A549 (cell line): ENCODE results near the gene CILP. TPM values are rescaled to one million over a fixed set of nuclear protein-coding genes. Genes with fewer than 3 reads are reported as not detected.

Experiments
- ATAC-seq, 2 experiments: fragments of 200-7000 bp in 1 of 2; fragments of >200 bp in 1 of 2; cut with Nextera tagmentation in 1 of 2; cut with Tn5 transposase in 1 of 2; 3 replicates each; pipeline versions ENCODE4 v1.8.0 to v1.9.1; 2018 to 2020; ENCODE audit warnings: mild to moderate bottlenecking in 1 of 2, moderate library complexity in 1 of 2
- CTCF ChIA-PET: fragments of 300-600 bp; sonication (Branson Sonifier 250); formaldehyde crosslinking; extraction: SDS; loops from one replicate; lab custom pipeline; 2021; ENCODE audit warnings: antibody characterized with exemption, inconsistent platforms; lab: Yijun Ruan, JAX
- POLR2A ChIA-PET: fragments of 350-600 bp; formaldehyde crosslinking; extraction: SDS; loops from one replicate; lab custom pipeline; 2021; ENCODE audit warnings: antibody characterized with exemption, inconsistent platforms; lab: Yijun Ruan, JAX
- DNase-seq, 2 experiments: peaks; one replicate each; pipeline versions ENCODE4 v3.0.0 to v3.0.0-alpha.2; 2011 to 2016; ENCODE audit warnings: low read depth in 1 of 2, low spot score in 1 of 2
- FAIRE-seq: peaks from 2 replicates; lab custom pipeline; 2011; peaks lifted over from hg19 to GRCh38; lab: Jason Lieb, UNC
- H3K27ac ChIP-seq, 2 experiments: fragments of >200 bp; sonication (Bioruptor Twin); formaldehyde crosslinking; 3 replicates each; pipeline ENCODE4 v1.5.1; 2016 to 2017
- H3K4me1 ChIP-seq: fragments of >200 bp; sonication (Bioruptor Twin); formaldehyde crosslinking; 3 replicates; pipeline ENCODE4 v1.6.1; 2016
- H3K4me2 ChIP-seq: fragments of >200 bp; sonication (Bioruptor Twin); formaldehyde crosslinking; 3 replicates; pipeline ENCODE4 v1.6.1; 2016
- H3K4me3 ChIP-seq: fragments of >200 bp; sonication (Bioruptor Twin); formaldehyde crosslinking; 3 replicates; pipeline ENCODE4 v1.5.1; 2016
- H3K9me3 ChIP-seq: fragments of >200 bp; sonication (Bioruptor Twin); formaldehyde crosslinking; 3 replicates; pipeline ENCODE4 v1.6.1; 2016
- CBX8 ChIP-seq: fragments of 200-600 bp; sonication (generic); IDR thresholded peaks from 2 replicates; pipeline ENCODE4 v1.6.1; 2016
- CHD2 ChIP-seq: fragments of 150-350 bp; IDR thresholded peaks from 2 replicates; pipeline ENCODE4 v1.6.1; 2014; ENCODE audit warnings: low read length; ENCODE audit not compliant: partially characterized antibody
- CTCF ChIP-seq: fragments of >200 bp; sonication (Bioruptor Twin); formaldehyde crosslinking; IDR thresholded peaks from 3 replicates; pipeline ENCODE4 v1.5.1; 2016
- EHF ChIP-seq: fragments of 250-450 bp; sonication (Bioruptor Pico); IDR thresholded peaks from 2 replicates; pipeline ENCODE4 v1.5.0; 2020; ENCODE audit warnings: mild to moderate bottlenecking
- ESRRA ChIP-seq: fragments of 150-350 bp; IDR thresholded peaks from 2 replicates; pipeline ENCODE4 v1.6.1; 2014; ENCODE audit warnings: mild to moderate bottlenecking, low read length, borderline replicate concordance
- GATA3 ChIP-seq: IDR thresholded peaks from 2 replicates; pipeline ENCODE4 v1.6.1; 2012; ENCODE audit warnings: borderline replicate concordance
- HOXB13 ChIP-seq: fragments of 250-450 bp; sonication (Bioruptor Pico); IDR thresholded peaks from 2 replicates; pipeline ENCODE4 v1.5.0; 2020; ENCODE audit warnings: low read depth, mild to moderate bottlenecking, moderate library complexity
- HOXB5 ChIP-seq: fragments of 250-450 bp; sonication (Bioruptor Pico); IDR thresholded peaks from 2 replicates; pipeline ENCODE4 v1.5.0; 2020; ENCODE audit warnings: mild to moderate bottlenecking, moderate library complexity
- JUNB ChIP-seq: fragments of >200 bp; sonication (Bioruptor Twin); formaldehyde crosslinking; IDR thresholded peaks from 2 replicates; pipeline ENCODE4 v1.6.1; 2016
- MAFK ChIP-seq: fragments of 450-650 bp; IDR thresholded peaks from 2 replicates; pipeline ENCODE4 v1.6.1; 2014; ENCODE audit not compliant: partially characterized antibody
- MAX ChIP-seq: IDR thresholded peaks from 2 replicates; pipeline ENCODE4 v1.6.1; 2012
- NFE2L2 ChIP-seq: fragments of 150-350 bp; conservative IDR thresholded peaks from 2 replicates; pipeline ENCODE4 v1.6.1; 2014; ENCODE audit warnings: low read length
- NR3C1 ChIP-seq: fragments of >200 bp; sonication (Bioruptor Twin); formaldehyde crosslinking; IDR thresholded peaks from 3 replicates; pipeline ENCODE4 v1.6.1; 2017
- POLR2A ChIP-seq: IDR thresholded peaks from 2 replicates; pipeline ENCODE4 v1.6.1; 2012; ENCODE audit warnings: mild to moderate bottlenecking, low read length
- POLR2AphosphoS2 ChIP-seq: conservative IDR thresholded peaks from 2 replicates; pipeline ENCODE4 v1.6.1; 2012; ENCODE audit warnings: low read length, improper control_type of control experiment, inconsistent platforms
- RCOR1 ChIP-seq: fragments of 150-350 bp; IDR thresholded peaks from 2 replicates; pipeline ENCODE4 v1.6.1; 2014; ENCODE audit warnings: antibody characterized with exemption, low read length, low read depth
- RFX5 ChIP-seq: fragments of 450-650 bp; IDR thresholded peaks from 2 replicates; pipeline ENCODE4 v1.7.1; 2014; ENCODE audit warnings: antibody characterized with exemption, mild to moderate bottlenecking, moderate library complexity
- SMC3 ChIP-seq: fragments of >200 bp; sonication (Bioruptor Twin); formaldehyde crosslinking; IDR thresholded peaks from 3 replicates; pipeline ENCODE4 v1.6.1; 2018; ENCODE audit warnings: inconsistent platforms
- ZC3H11A ChIP-seq: fragments of 450-650 bp; IDR thresholded peaks from 2 replicates; pipeline ENCODE4 v1.6.1; 2014; ENCODE audit warnings: antibody characterized with exemption, mild to moderate bottlenecking
- ZFP36 ChIP-seq: fragments of 450-650 bp; IDR thresholded peaks from 2 replicates; pipeline ENCODE4 v1.6.1; 2014; ENCODE audit warnings: borderline replicate concordance; ENCODE audit not compliant: partially characterized antibody
- WGBS: methylation state at CpG from one replicate; pipeline ENCODE4 v1.1.6; 2017; ENCODE audit errors: missing lambda C conversion rate; 5-methylcytosine and 5-hydroxymethylcytosine counted together
- polyA plus RNA-seq, 4 experiments: library from polyadenylated mRNA; depleted of rRNA in 3 of 4; stranded (reverse); fragments of >200 nt; fragmentation: RNase III in 1 of 4; extraction: RNeasy Plus Mini Kit Qiagen cat#74134 plus additional on column Dnase treatment in 1 of 4; gene quantifications; 2 replicates in 3 of 4; 3 replicates in 1 of 4; pipeline ENCODE4 v1.2.3, GENCODE V29; 2011 to 2017
- TF ChIP-seq, protein P1 (sequence below): fragments of 200-600 bp; sonication (generic); IDR thresholded peaks from 2 replicates; pipeline ENCODE4 v1.6.1; 2016; ENCODE audit warnings: antibody characterized with exemption, mild to moderate bottlenecking, moderate library complexity

Gene CILP
- polyA plus RNA-seq, 2 of the 4 experiments (the other 2 are of a cell fraction): 0.09 to 0.14 TPM

DNA sequence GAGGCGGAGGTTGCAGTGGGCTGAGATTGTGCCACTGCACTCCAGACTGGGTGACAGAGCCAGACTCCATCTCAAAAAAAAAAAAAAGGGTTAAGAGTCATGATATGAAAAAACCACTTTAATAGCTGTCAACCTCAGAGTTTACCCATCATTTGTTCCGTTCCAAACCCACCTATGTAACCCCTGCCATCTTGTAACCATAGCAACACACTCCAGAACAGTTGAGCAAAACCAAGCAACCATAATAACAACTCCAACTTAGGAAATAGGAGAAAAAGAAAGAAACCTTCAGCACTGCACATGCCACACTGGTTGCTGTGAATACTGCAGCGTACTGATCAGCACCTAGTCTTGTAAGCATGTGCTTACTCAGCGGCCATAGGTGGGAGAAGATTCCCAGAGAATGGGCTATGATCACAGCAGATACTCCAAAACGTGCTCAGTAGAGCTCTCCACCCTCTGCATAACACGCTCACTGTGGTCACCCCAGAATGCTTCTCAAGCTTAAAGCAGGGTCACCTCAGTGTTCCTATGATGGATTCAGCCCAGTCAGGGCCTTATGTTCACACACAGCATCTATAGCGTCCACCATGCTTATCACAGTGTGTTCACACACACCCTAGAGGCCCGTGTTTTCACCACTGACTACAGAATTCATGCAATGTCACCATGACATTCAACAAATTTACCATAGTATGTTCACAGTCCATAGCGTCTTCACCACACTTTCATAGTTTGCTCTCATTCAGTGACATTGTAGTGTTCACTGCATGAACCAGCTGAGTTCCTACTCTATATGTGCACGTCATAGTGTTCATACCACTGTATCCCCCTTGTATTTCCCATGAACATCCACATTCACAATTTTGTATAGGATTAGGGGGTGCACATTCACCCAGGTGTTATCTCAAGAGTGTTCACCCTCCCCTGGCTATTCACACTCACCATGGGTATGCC lies 6.5 kb upstream of the CILP start:
- ChIA-PET POLR2A (no interaction called here), CTCF (interaction anchor here (0.6 to 2.4 kb wide), 9 partner anchors 10 to 520 kb away, joined by 3 to 10 read pairs (median 4); partner anchors contain the start of genes PARP16 and RASL12)
- Histone ChIP-seq H3K4me3 (no peak overlapping the region), H3K27ac (no peak overlapping the region), H3K4me2 (no peak overlapping the region), H3K4me1 (0 out of 3 replicates have a peak, but pooled peaks cover under 1% of the 10 kb centered on the region), H3K9me3 (no peaks in the 10 kb centered on the region)
- no peak for TF ChIP-seq ZC3H11A
- no peak for TF ChIP-seq POLR2A
- TF ChIP-seq NFE2L2: 0 out of 2 replicates have a peak, but pooled peaks have one; percentile 24
- TF ChIP-seq, protein P1, sequence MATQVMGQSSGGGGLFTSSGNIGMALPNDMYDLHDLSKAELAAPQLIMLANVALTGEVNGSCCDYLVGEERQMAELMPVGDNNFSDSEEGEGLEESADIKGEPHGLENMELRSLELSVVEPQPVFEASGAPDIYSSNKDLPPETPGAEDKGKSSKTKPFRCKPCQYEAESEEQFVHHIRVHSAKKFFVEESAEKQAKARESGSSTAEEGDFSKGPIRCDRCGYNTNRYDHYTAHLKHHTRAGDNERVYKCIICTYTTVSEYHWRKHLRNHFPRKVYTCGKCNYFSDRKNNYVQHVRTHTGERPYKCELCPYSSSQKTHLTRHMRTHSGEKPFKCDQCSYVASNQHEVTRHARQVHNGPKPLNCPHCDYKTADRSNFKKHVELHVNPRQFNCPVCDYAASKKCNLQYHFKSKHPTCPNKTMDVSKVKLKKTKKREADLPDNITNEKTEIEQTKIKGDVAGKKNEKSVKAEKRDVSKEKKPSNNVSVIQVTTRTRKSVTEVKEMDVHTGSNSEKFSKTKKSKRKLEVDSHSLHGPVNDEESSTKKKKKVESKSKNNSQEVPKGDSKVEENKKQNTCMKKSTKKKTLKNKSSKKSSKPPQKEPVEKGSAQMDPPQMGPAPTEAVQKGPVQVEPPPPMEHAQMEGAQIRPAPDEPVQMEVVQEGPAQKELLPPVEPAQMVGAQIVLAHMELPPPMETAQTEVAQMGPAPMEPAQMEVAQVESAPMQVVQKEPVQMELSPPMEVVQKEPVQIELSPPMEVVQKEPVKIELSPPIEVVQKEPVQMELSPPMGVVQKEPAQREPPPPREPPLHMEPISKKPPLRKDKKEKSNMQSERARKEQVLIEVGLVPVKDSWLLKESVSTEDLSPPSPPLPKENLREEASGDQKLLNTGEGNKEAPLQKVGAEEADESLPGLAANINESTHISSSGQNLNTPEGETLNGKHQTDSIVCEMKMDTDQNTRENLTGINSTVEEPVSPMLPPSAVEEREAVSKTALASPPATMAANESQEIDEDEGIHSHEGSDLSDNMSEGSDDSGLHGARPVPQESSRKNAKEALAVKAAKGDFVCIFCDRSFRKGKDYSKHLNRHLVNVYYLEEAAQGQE: no peak
- no peak for TF ChIP-seq MAX
- 75% methylated on average over 10 of the region's 10 CpGs for WGBS
- ATAC-seq (peak; percentile 5 to 27; a peak in 4 of 6 replicates), FAIRE-seq (no peak), DNase-seq (no peak)

GRCh38 chr15:65215496-65215895 lies 4.2 kb upstream of the CILP start:
- ChIA-PET POLR2A (interaction anchor here (1.3 kb wide), 1 partner anchor 30 kb away, joined by 8 read pairs; the partner anchor contains the start of gene CLPX), CTCF (interaction anchor here (0.6 to 2.4 kb wide), 7 partner anchors 13 to 283 kb away, joined by 3 to 11 read pairs (median 3); no protein-coding TSS in a partner anchor)
- no peak overlapping the region for H3K4me2 ChIP-seq
- 0 out of 3 replicates have a peak, but pooled peaks cover 3% of the 10 kb centered on the region for H3K4me1 ChIP-seq
- FAIRE-seq (no peak), ATAC-seq (no peak), DNase-seq (no peak)
- no peak overlapping the region for H3K4me3 ChIP-seq
- H3K27ac ChIP-seq: no peak overlapping the region
- H3K9me3 ChIP-seq: no peaks in the 10 kb centered on the region
- no peak for TF ChIP-seq MAFK
- TF ChIP-seq ZFP36: no peak
- TF ChIP-seq GATA3: no peak
- no peak for TF ChIP-seq RFX5
- TF ChIP-seq CTCF: no peak
- TF ChIP-seq NFE2L2: no peak
- TF ChIP-seq HOXB5 (CRISPR knock-in tag): no peak
- no peak for TF ChIP-seq NR3C1
- TF ChIP-seq RCOR1: no peak
- no peak for TF ChIP-seq JUNB
- no peak for TF ChIP-seq CHD2
- TF ChIP-seq EHF: no peak
- no peak for TF ChIP-seq ESRRA
- TF ChIP-seq SMC3: no peak
- TF ChIP-seq CBX8: no peak
- no peak for TF ChIP-seq MAX
- TF ChIP-seq HOXB13 (CRISPR knock-in tag): no peak
- TF ChIP-seq POLR2A: no peak
- no peak for TF ChIP-seq POLR2AphosphoS2
